Uterus (tissue), 4 donors: Measurements from ENCODE around the gene TMEM252. TPM values are rescaled to one million over a fixed set of nuclear protein-coding genes. Genes with fewer than 3 reads are reported as not detected.

Experiments used
- DNase-seq, 2 donors: peaks; one replicate each; pipeline ENCODE4 v3.0.0-alpha.2; 2019 to 2020
- H3K27ac ChIP-seq, 2 donors: fragments of 200-600 bp; sonication (generic); 1 replicate in 1 of 2; 2 replicates in 1 of 2; pipeline ENCODE4 v1.5.1; 2016 to 2018
- H3K27me3 ChIP-seq, 2 donors: fragments of 200-600 bp; sonication (generic); one replicate each; pipeline ENCODE4 v1.5.1; 2018 to 2019; ENCODE audit warnings: control low read depth in 1 of 2
- H3K36me3 ChIP-seq, 2 donors: fragments of 200-600 bp; sonication (generic); one replicate each; pipeline ENCODE4 v1.5.1; 2019; ENCODE audit warnings: control low read depth in 1 of 2
- H3K4me1 ChIP-seq, 2 donors: fragments of 200-600 bp; sonication (generic); one replicate each; pipeline ENCODE4 v1.5.1; 2018 to 2019; ENCODE audit warnings: control low read depth in 1 of 2
- H3K4me3 ChIP-seq, 2 donors: fragments of 200-600 bp; sonication (generic); 1 replicate in 1 of 2; 2 replicates in 1 of 2; pipeline ENCODE4 v1.5.1; 2018 to 2019; ENCODE audit warnings: mild to moderate bottlenecking in 1 of 2
- H3K9me3 ChIP-seq, 2 donors: fragments of 200-600 bp; sonication (generic); one replicate each; pipeline ENCODE4 v1.5.1; 2019; ENCODE audit warnings: control low read depth in 1 of 2
- POLR2A ChIP-seq, 2 donors: fragments of 450-650 bp; IDR thresholded peaks; one replicate each; pipeline ENCODE4 v1.6.1; 2016; ENCODE audit warnings: antibody characterized with exemption in 2 of 2, mild to moderate bottlenecking in 1 of 2, moderate library complexity in 1 of 2
- intact Hi-C: fragments of 100-400 bp; cut with DNase I; formaldehyde crosslinking; loops from one replicate; pipeline ENCODE4 v1.15.1; 2023; ENCODE audit warnings: low total_unique reads
- total RNA-seq, 4 donors: library from RNA; depleted of rRNA in 3 of 4; stranded (reverse); fragments of >200 nt in 3 of 4; gene quantifications; one replicate each; pipeline versions ENCODE4 v1.1.0 to v1.2.4, GENCODE V29; 2014 to 2023
- TF ChIP-seq, protein P1 (sequence below), 4 experiments: fragments of 200-600 bp in 2 of 4; fragments of 450-650 bp in 2 of 4; sonication (generic) in 2 of 4; IDR thresholded peaks; one replicate each; pipeline ENCODE4 v1.5.1; 2016 to 2019; ENCODE audit warnings: antibody characterized with exemption in 4 of 4, mild to moderate bottlenecking in 2 of 4, moderate library complexity in 1 of 4
- donor health status: DM: yes; HTN: yes; CAD: no.

Gene TMEM252
- total RNA-seq, 4 donors from 2014 or later: 0.69 TPM; not detected in 3

- peak in 1 of 2 donors; percentile 22 for TF ChIP-seq POLR2A (IDR thresholded peaks at IDR 0.05)
- TF ChIP-seq, protein P1, sequence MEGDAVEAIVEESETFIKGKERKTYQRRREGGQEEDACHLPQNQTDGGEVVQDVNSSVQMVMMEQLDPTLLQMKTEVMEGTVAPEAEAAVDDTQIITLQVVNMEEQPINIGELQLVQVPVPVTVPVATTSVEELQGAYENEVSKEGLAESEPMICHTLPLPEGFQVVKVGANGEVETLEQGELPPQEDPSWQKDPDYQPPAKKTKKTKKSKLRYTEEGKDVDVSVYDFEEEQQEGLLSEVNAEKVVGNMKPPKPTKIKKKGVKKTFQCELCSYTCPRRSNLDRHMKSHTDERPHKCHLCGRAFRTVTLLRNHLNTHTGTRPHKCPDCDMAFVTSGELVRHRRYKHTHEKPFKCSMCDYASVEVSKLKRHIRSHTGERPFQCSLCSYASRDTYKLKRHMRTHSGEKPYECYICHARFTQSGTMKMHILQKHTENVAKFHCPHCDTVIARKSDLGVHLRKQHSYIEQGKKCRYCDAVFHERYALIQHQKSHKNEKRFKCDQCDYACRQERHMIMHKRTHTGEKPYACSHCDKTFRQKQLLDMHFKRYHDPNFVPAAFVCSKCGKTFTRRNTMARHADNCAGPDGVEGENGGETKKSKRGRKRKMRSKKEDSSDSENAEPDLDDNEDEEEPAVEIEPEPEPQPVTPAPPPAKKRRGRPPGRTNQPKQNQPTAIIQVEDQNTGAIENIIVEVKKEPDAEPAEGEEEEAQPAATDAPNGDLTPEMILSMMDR (IDR thresholded peaks at IDR 0.05): no peak
- intact Hi-C loops: no loop called here
- peak in 1 of 2 donors; percentile 63 for DNase-seq
- Histone ChIP-seq H3K27me3 (no peaks in the 10 kb centered on the region), H3K4me1 (no peaks in the 10 kb centered on the region), H3K9me3 (no peaks in the 10 kb centered on the region), H3K36me3 (no peaks in the 10 kb centered on the region), H3K4me3 (no peak overlapping the region), H3K27ac (peak overlapping the region; percentile 51 to 66)
These were observed 25.2 kb downstream of the TMEM252 start for GRCh38 chr9:68515326-68516017.

GRCh38 chr9:68513981-68514380, 26.7 kb downstream of the TMEM252 start:
- Histone ChIP-seq H3K4me1 (peaks cover 0 to 7% of the 10 kb centered on the region in 2 donors), H3K4me3 (no peak overlapping the region), H3K27me3 (no peaks in the 10 kb centered on the region), H3K9me3 (no peaks in the 10 kb centered on the region), H3K36me3 (no peaks in the 10 kb centered on the region), H3K27ac (peak overlapping the region; percentile 51 to 66)
- no peak for DNase-seq
- intact Hi-C loops: no loop called here
- TF ChIP-seq POLR2A (IDR thresholded peaks at IDR 0.05): no peak
- TF ChIP-seq, protein P1 (IDR thresholded peaks at IDR 0.05): no peak

- Histone ChIP-seq H3K27ac (peak overlapping the region; percentile 51 to 66), H3K27me3 (no peaks in the 10 kb centered on the region), H3K9me3 (no peaks in the 10 kb centered on the region), H3K4me3 (no peak overlapping the region), H3K4me1 (peaks cover 0 to 8% of the 10 kb centered on the region in 2 donors), H3K36me3 (no peaks in the 10 kb centered on the region)
- no peak for TF ChIP-seq POLR2A (IDR thresholded peaks at IDR 0.05)
- TF ChIP-seq, protein P1 (IDR thresholded peaks at IDR 0.05): no peak
- intact Hi-C loops: no loop called here
- no peak for DNase-seq
These were observed 27.3 kb downstream of the TMEM252 start for GRCh38 chr9:68513385-68513784.

DNA sequence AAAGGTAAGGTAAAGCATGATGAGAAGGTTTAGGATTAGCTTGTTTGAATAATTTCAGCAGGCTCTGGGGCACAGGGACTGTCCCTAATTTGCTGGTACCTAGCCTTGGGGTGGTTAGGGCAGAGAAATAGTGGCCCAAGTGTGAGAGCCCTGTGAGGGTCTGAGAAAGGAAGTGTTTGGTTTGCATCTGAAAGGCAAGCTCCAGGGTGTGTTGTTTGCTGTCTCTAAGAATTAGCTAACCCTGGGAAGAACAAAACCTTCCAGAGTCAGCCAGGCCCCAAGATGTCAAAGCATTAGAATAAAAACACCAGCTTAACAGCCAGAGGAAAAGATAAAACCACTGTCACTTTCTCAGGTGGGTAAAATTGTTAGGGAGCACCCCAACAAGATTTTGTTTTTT, 31.0 kb downstream of the TMEM252 start:
- Histone ChIP-seq H3K4me1 (peaks cover 8 to 11% of the 10 kb centered on the region in 2 donors), H3K9me3 (no peaks in the 10 kb centered on the region), H3K4me3 (no peak overlapping the region), H3K27ac (peak overlapping the region; percentile 81 to 90), H3K36me3 (no peaks in the 10 kb centered on the region), H3K27me3 (no peaks in the 10 kb centered on the region)
- DNase-seq: no peak
- intact Hi-C loops: no loop called here
- no peak for TF ChIP-seq POLR2A (IDR thresholded peaks at IDR 0.05)
- TF ChIP-seq, protein P1 (IDR thresholded peaks at IDR 0.05): no peak

- H3K27ac ChIP-seq: peak overlapping the region; percentile 81 to 90
- H3K9me3 ChIP-seq: no peaks in the 10 kb centered on the region
- TF ChIP-seq POLR2A (IDR thresholded peaks at IDR 0.05): no peak
- TF ChIP-seq, protein P1 (IDR thresholded peaks at IDR 0.05): no peak
- H3K27me3 ChIP-seq: no peaks in the 10 kb centered on the region
- peaks cover 8 to 11% of the 10 kb centered on the region in 2 donors for H3K4me1 ChIP-seq
- DNase-seq: no peak
- H3K4me3 ChIP-seq: no peak overlapping the region
- H3K36me3 ChIP-seq: no peaks in the 10 kb centered on the region
- intact Hi-C loops: no loop called here
These were observed 32.1 kb downstream of the TMEM252 start for GRCh38 chr9:68508547-68508946.
